ENCODE data around the gene KRTAP5-5. TPM values are rescaled to one million over a fixed set of nuclear protein-coding genes. Genes with fewer than 3 reads are reported as not detected.

KRTAP5-5 gene
- total and polyA plus RNA-seq, 4 donors = not detected

DNA sequence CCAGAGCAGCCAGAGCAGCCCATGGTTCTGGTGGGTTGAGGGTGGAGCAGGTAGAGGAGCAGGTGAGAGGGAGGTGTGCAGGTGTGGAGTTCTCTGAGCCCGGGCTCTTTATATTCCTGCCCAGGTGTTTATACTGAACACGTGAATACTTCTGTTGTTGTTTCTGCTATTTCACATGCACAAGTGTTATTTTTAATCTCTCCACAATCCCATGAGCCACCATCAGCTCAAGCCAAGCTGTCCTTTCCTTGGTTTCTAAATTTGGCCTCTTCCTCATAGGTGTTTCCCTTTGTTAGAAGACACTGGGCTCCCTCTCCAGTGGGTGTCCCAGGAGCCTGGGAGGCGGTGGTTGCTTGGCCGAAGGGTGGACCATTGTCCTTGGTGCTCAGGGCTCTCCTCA is 21.2 kb upstream of the KRTAP5-5 start, which contains the start of gene KRTAP5-3:
Gene KRTAP5-3 (minus strand): TSS at position 101 of the 400 bp plus-strand sequence. CDS start 78 bp downstream, at position 23.
- Histone ChIP-seq H3K27me3 (ENCODE audit: control insufficient read depth in 4 of 4, insufficient read depth in 4 of 4, low read length in 3 of 4) (peaks cover 0 to 4% (median 0%) of the 10 kb centered on the region in 4 donors), H3K4me1 (ENCODE audit: control insufficient read depth in 4 of 4, insufficient read depth in 4 of 4, low read length in 3 of 4) (no peaks in the 10 kb centered on the region), H3K36me3 (ENCODE audit: control insufficient read depth in 4 of 4, insufficient read depth in 3 of 4, low read depth in 1 of 4, low read length in 3 of 4) (no peaks in the 10 kb centered on the region), H3K9ac (ENCODE audit: low read depth in 1 of 2, low read length in 2 of 2) (no peak within 1 kb of the TSS), H3K9me3 (ENCODE audit: control insufficient read depth in 4 of 4, low read length in 3 of 4) (no peaks in the 10 kb centered on the region), H3K4me3 (ENCODE audit: low read depth in 1 of 3, low read length in 3 of 3) (no peak within 1 kb of the TSS), H3K27ac (ENCODE audit: low read depth in 1 of 2, low read length in 2 of 2) (no peak within 1 kb of the TSS)
- WGBS = 77% methylated on average over 4 of the region's 4 CpGs
- no peak for DNase-seq (ENCODE audit: low spot score)
- no peak for TF ChIP-seq RAD21 (IDR thresholded peaks at IDR 0.05)
- TF ChIP-seq YY1 (IDR thresholded peaks at IDR 0.05) = no peak
- TF ChIP-seq, protein P1, sequence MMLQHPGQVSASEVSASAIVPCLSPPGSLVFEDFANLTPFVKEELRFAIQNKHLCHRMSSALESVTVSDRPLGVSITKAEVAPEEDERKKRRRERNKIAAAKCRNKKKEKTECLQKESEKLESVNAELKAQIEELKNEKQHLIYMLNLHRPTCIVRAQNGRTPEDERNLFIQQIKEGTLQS (IDR thresholded peaks at IDR 0.05) = no peak
- no peak for TF ChIP-seq HNF4A (conservative IDR thresholded peaks at IDR 0.05)
- no peak for TF ChIP-seq SP1 (IDR thresholded peaks at IDR 0.05)
- no peak for TF ChIP-seq RXRA (IDR thresholded peaks at IDR 0.05)
- no peak for TF ChIP-seq EGR1 (IDR thresholded peaks at IDR 0.05; ENCODE audit: low read depth in 2 of 2)
- TF ChIP-seq NR2F2 (IDR thresholded peaks at IDR 0.05) = no peak
- TF ChIP-seq, protein P2, sequence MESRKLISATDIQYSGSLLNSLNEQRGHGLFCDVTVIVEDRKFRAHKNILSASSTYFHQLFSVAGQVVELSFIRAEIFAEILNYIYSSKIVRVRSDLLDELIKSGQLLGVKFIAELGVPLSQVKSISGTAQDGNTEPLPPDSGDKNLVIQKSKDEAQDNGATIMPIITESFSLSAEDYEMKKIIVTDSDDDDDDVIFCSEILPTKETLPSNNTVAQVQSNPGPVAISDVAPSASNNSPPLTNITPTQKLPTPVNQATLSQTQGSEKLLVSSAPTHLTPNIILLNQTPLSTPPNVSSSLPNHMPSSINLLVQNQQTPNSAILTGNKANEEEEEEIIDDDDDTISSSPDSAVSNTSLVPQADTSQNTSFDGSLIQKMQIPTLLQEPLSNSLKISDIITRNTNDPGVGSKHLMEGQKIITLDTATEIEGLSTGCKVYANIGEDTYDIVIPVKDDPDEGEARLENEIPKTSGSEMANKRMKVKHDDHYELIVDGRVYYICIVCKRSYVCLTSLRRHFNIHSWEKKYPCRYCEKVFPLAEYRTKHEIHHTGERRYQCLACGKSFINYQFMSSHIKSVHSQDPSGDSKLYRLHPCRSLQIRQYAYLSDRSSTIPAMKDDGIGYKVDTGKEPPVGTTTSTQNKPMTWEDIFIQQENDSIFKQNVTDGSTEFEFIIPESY (IDR thresholded peaks at IDR 0.05) = no peak
- TF ChIP-seq GABPA (IDR thresholded peaks at IDR 0.05 in 1 of 2, conservative IDR thresholded peaks at IDR 0.05 in 1 of 2) = no peak

DNA sequence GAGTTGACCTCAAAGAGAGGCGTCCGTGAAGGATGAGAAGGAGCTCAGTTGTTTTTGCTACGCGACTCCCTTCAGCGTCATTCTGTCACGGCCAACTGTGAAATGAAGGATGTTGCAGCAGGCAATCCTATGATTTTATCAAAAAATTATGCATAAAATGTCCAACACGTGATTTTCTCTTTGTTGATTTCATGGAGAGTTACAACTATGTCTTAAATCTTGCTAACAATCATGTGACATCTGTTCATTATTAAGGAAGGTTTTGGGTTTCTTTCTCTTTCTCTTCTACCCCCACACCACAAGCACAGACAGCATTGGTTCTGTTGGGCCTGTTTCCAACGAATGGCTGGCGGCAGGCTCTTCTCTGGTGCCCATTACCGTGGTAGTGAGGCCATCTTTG is 11.3 kb upstream of the KRTAP5-5 start:
- DNase-seq (ENCODE audit: low spot score) = no peak
- no peak overlapping the region for H3K4me3 ChIP-seq (ENCODE audit: low read depth in 1 of 3, low read length in 3 of 3)
- WGBS = 84% methylated on average over 10 of the region's 10 CpGs
- no peaks in the 10 kb centered on the region for H3K4me1 ChIP-seq (ENCODE audit: control insufficient read depth in 4 of 4, insufficient read depth in 4 of 4, low read length in 3 of 4)
- no peak overlapping the region for H3K27ac ChIP-seq (ENCODE audit: low read depth in 1 of 2, low read length in 2 of 2)
- no peaks in the 10 kb centered on the region for H3K9me3 ChIP-seq (ENCODE audit: control insufficient read depth in 4 of 4, low read length in 3 of 4)
- TF ChIP-seq, protein P2 (IDR thresholded peaks at IDR 0.05) = no peak
- TF ChIP-seq, protein P1 (IDR thresholded peaks at IDR 0.05) = no peak
- TF ChIP-seq SP1 (IDR thresholded peaks at IDR 0.05) (no peak), YY1 (IDR thresholded peaks at IDR 0.05) (no peak)
- TF ChIP-seq, protein P3, sequence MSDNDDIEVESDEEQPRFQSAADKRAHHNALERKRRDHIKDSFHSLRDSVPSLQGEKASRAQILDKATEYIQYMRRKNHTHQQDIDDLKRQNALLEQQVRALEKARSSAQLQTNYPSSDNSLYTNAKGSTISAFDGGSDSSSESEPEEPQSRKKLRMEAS (IDR thresholded peaks at IDR 0.05) = no peak
- H3K36me3 ChIP-seq (ENCODE audit: control insufficient read depth in 4 of 4, insufficient read depth in 3 of 4, low read depth in 1 of 4, low read length in 3 of 4) = no peaks in the 10 kb centered on the region
- peaks cover 0 to 8% (median 0%) of the 10 kb centered on the region in 4 donors for H3K27me3 ChIP-seq (ENCODE audit: control insufficient read depth in 4 of 4, insufficient read depth in 4 of 4, low read length in 3 of 4)
- no peak overlapping the region for H3K9ac ChIP-seq (ENCODE audit: low read depth in 1 of 2, low read length in 2 of 2)

DNA sequence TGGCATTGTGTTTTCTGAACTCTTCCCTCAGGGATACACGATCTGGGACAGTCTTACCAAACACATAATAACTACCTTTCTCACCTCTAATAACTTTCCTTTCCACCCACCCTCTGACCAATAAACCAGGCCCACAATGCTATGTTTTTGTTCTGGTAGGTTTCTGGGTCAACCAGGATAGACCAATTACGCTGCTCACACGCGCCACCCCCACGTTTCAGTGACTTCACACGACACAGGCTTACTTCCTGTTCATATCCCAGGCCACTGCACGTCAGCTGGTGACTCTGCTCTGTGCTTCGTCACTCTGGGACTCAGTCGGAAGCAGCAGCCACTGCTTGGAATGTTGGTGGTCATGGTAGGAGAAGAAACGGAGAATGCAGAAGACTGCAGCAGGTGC is 10.1 kb upstream of the KRTAP5-5 start:
- Histone ChIP-seq H3K4me1 (ENCODE audit: control insufficient read depth in 4 of 4, insufficient read depth in 4 of 4, low read length in 3 of 4) (no peaks in the 10 kb centered on the region), H3K36me3 (ENCODE audit: control insufficient read depth in 4 of 4, insufficient read depth in 3 of 4, low read depth in 1 of 4, low read length in 3 of 4) (no peaks in the 10 kb centered on the region), H3K9ac (ENCODE audit: low read depth in 1 of 2, low read length in 2 of 2) (no peak overlapping the region), H3K4me3 (ENCODE audit: low read depth in 1 of 3, low read length in 3 of 3) (no peak overlapping the region), H3K27me3 (ENCODE audit: control insufficient read depth in 4 of 4, insufficient read depth in 4 of 4, low read length in 3 of 4) (peaks cover 0 to 8% (median 0%) of the 10 kb centered on the region in 4 donors), H3K9me3 (ENCODE audit: control insufficient read depth in 4 of 4, low read length in 3 of 4) (no peaks in the 10 kb centered on the region), H3K27ac (ENCODE audit: low read depth in 1 of 2, low read length in 2 of 2) (no peak overlapping the region)
- WGBS = 61% methylated on average over 10 of the region's 10 CpGs
- no peak for DNase-seq (ENCODE audit: low spot score)
- TF ChIP-seq GABPA (IDR thresholded peaks at IDR 0.05 in 1 of 2, conservative IDR thresholded peaks at IDR 0.05 in 1 of 2) = peak in 1 of 2 donors; percentile 24
- no peak for TF ChIP-seq SP1 (IDR thresholded peaks at IDR 0.05)
- TF ChIP-seq HNF4A (conservative IDR thresholded peaks at IDR 0.05) = no peak
